Duodenal mucosa (tissue), 2 donors: Measurements from ENCODE around the gene THUMPD2.
A peak's percentile ranks its signal among the peaks of the same experiment; 100 is the strongest.
"Not testable (repeated sequence)": the region's sequence is repeated elsewhere in the genome, so short reads cannot be mapped to it uniquely, and the experiment has no call there.

ENCODE experiments used
- H3K27ac ChIP-seq: one replicate; pipeline ENCODE4 v1.7.0; 2013; ENCODE audit warnings: low read depth, low read length
- H3K27me3 ChIP-seq, 2 donors: one replicate each; pipeline ENCODE4 v1.7.0; 2013; ENCODE audit warnings: low read length in 2 of 2, control low read depth in 1 of 2; ENCODE audit not compliant: insufficient read depth in 2 of 2, control insufficient read depth in 1 of 2
- H3K36me3 ChIP-seq, 2 donors: one replicate each; pipeline ENCODE4 v1.7.0; 2013; ENCODE audit warnings: low read length in 2 of 2, control low read depth in 1 of 2; ENCODE audit not compliant: insufficient read depth in 2 of 2, control insufficient read depth in 1 of 2
- H3K4me1 ChIP-seq, 2 donors: one replicate each; pipeline ENCODE4 v1.7.0; 2013; ENCODE audit warnings: low read length in 2 of 2, control low read depth in 1 of 2; ENCODE audit not compliant: insufficient read depth in 2 of 2, control insufficient read depth in 1 of 2
- H3K4me3 ChIP-seq, 2 donors: one replicate each; pipeline ENCODE4 v1.7.0; 2013; ENCODE audit warnings: low read length in 2 of 2, low read depth in 1 of 2
- H3K9ac ChIP-seq, 2 donors: one replicate each; pipeline ENCODE4 v1.7.0; 2013; ENCODE audit warnings: low read length in 2 of 2, low read depth in 1 of 2
- H3K9me3 ChIP-seq, 2 donors: one replicate each; pipeline ENCODE4 v1.7.0; 2013; ENCODE audit warnings: low read length in 2 of 2, control low read depth in 1 of 2; ENCODE audit not compliant: control insufficient read depth in 1 of 2

The THUMPD2 gene

GRCh38 chr2:39778775-39779340, at the start of gene THUMPD2:
Gene THUMPD2, minus strand, starts transcription at chr2:39779258. Its CDS starts 19 bp downstream, at chr2:39779239.
- H3K9ac ChIP-seq = peak within 1 kb of the TSS; percentile 84 to 87
- H3K4me1 ChIP-seq = peaks cover 16 to 18% of the 10 kb centered on the region in 2 donors
- peak within 1 kb of the TSS; percentile 78 to 91 for H3K4me3 ChIP-seq
- H3K9me3 ChIP-seq = no peaks in the 10 kb centered on the region
- peak within 1 kb of the TSS; percentile 63 for H3K27ac ChIP-seq
- no peaks in the 10 kb centered on the region for H3K36me3 ChIP-seq
- H3K27me3 ChIP-seq = no peaks in the 10 kb centered on the region

GRCh38 chr2:39821871-39822270, 42.8 kb upstream of the THUMPD2 start:
- no peak overlapping the region for H3K9ac ChIP-seq
- no peak overlapping the region for H3K4me3 ChIP-seq
- H3K4me1 ChIP-seq = no peaks in the 10 kb centered on the region
- H3K27ac ChIP-seq = no peak overlapping the region
- H3K9me3 ChIP-seq = no peaks in the 10 kb centered on the region
- H3K27me3 ChIP-seq = no peaks in the 10 kb centered on the region
- H3K36me3 ChIP-seq = no peaks in the 10 kb centered on the region

DNA sequence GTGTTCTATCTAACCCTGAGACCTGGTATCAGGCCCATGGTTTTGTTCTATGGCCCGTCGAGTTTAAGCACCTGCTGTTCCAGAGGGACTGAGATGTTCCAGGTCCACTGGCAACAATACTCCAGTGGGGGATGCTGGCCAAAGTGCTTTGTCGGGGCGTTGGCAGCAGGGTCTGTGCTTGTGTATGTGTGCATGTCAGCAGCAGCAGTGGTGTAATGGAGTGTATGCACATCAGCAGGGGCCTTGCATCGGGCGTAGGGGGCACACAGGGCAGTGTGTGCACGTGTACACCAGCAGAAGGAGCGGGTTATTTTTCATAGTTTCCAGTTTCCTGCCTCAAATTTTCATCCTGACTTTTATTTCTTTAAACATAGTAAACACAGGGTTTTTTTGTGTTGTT, 37.8 kb upstream of the THUMPD2 start:
- no peaks in the 10 kb centered on the region for H3K9me3 ChIP-seq
- H3K9ac ChIP-seq = no peak overlapping the region
- no peaks in the 10 kb centered on the region for H3K27me3 ChIP-seq
- no peaks in the 10 kb centered on the region for H3K4me1 ChIP-seq
- no peaks in the 10 kb centered on the region for H3K36me3 ChIP-seq
- H3K4me3 ChIP-seq = no peak overlapping the region
- no peak overlapping the region for H3K27ac ChIP-seq

DNA sequence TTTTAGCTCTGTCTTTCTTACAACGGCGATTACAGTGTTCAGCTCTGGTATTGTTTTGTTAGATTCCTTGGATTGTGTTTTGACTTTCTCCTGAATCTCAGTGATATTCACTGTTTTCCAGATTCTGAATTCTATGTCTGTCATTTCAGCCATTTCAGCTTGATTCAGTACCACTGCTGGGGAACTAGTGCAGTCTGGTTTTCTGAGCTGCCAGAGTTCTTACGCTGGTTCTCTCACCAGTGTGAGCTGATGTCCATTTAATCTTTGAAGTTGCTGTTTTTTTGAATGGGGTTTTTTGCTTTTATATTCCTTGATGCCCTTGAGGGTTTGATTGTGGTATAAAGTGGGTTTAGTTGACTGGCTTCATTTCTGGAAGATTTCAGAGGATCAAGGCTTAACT, 37.4 kb upstream of the THUMPD2 start:
- Histone ChIP-seq H3K27me3 (no peaks in the 10 kb centered on the region), H3K9me3 (no peaks in the 10 kb centered on the region), H3K9ac (no peak overlapping the region), H3K4me3 (no peak overlapping the region), H3K4me1 (no peaks in the 10 kb centered on the region), H3K36me3 (no peaks in the 10 kb centered on the region), H3K27ac (no peak overlapping the region)

DNA sequence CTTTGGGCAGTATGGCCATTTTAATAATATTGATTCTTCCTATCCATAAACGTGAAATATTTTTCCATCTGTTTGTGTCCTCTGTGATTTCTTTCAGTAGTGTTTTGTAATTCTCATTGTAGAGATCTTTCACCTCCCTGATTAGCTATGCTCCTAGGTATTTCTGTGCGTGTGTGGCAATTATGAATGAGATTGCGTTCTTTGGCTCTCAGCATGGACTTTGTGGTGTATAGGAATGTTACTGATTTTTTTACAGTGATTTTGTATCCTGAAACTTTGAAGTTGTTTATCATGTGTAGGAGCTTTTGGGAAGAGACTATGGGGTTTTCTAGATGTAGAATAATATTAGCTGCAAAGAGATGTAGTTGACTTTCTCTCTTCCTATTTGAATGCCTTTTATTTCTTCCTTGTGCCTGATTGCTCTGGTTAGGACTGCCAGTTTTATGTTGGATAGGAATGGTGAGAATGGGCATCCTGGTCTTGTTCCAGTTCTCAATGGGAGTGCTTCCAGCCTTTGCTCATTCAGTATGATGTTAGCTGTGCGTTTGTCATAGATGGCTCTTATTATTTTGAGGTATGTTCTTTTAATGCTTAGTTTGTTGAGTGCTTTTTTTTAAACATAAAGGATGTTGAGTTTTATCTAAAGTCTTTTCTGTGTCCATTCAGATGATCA, 27.0 kb upstream of the THUMPD2 start:
- Histone ChIP-seq H3K27me3 (no peaks in the 10 kb centered on the region), H3K4me1 (no peaks in the 10 kb centered on the region), H3K27ac (no peak overlapping the region), H3K9me3 (peaks cover 2 to 8% of the 10 kb centered on the region in 2 donors), H3K9ac (no peak overlapping the region), H3K4me3 (no peak overlapping the region), H3K36me3 (no peaks in the 10 kb centered on the region)

DNA sequence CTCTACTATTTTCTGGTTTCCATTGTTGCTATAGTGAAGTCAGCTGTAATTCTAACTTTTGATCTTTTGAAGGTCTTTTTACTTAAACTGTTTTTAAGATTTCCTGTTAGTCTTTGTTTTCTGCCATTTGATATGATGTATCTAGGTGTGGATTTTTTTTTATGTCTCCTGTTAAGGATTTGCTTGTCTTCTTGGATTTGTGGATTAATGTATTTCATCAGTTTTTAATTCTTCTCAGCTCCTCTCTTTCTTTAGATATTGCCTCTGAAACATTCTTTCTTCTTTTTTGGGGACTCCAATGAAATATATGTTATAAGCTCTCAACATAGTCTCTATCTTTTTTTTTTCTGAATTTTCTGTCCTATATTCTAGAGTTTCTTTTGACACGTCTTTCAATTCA, 24.8 kb upstream of the THUMPD2 start:
- peaks cover 2 to 8% of the 10 kb centered on the region in 2 donors for H3K9me3 ChIP-seq
- no peak overlapping the region for H3K9ac ChIP-seq
- H3K4me3 ChIP-seq = no peak overlapping the region
- H3K27ac ChIP-seq = no peak overlapping the region
- no peaks in the 10 kb centered on the region for H3K4me1 ChIP-seq
- H3K36me3 ChIP-seq = no peaks in the 10 kb centered on the region
- H3K27me3 ChIP-seq = no peaks in the 10 kb centered on the region

DNA sequence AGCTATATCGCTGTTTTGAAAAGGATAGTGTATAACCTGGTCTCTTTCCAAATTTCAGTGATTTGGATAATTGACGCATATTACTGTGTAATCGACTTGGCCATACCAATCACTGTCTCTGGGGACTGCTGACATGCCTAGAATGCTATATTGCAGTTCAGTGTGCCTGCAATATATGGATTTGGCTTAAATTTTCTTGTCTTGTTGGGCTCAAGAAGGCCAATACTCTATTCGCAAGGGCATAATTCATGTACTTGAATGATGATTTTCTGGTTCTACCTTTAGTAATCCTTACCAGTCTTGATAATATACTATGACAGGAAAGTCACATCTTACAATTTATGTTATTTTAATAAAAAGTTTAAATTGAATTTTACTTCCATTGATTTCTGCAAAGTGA, 21.7 kb upstream of the THUMPD2 start:
- Histone ChIP-seq H3K36me3 (no peaks in the 10 kb centered on the region), H3K27ac (no peak overlapping the region), H3K4me1 (no peaks in the 10 kb centered on the region), H3K9me3 (peaks cover 2 to 6% of the 10 kb centered on the region in 2 donors), H3K27me3 (no peaks in the 10 kb centered on the region), H3K4me3 (no peak overlapping the region), H3K9ac (no peak overlapping the region)

- H3K4me3 ChIP-seq = no peak overlapping the region
- no peak overlapping the region for H3K9ac ChIP-seq
- H3K27ac ChIP-seq = no peak overlapping the region
- H3K9me3 ChIP-seq = no peaks in the 10 kb centered on the region
- H3K27me3 ChIP-seq = no peaks in the 10 kb centered on the region
- no peaks in the 10 kb centered on the region for H3K4me1 ChIP-seq
- no peaks in the 10 kb centered on the region for H3K36me3 ChIP-seq
Observed at GRCh38 chr2:39796134-39796533, 17.1 kb upstream of the THUMPD2 start.

DNA sequence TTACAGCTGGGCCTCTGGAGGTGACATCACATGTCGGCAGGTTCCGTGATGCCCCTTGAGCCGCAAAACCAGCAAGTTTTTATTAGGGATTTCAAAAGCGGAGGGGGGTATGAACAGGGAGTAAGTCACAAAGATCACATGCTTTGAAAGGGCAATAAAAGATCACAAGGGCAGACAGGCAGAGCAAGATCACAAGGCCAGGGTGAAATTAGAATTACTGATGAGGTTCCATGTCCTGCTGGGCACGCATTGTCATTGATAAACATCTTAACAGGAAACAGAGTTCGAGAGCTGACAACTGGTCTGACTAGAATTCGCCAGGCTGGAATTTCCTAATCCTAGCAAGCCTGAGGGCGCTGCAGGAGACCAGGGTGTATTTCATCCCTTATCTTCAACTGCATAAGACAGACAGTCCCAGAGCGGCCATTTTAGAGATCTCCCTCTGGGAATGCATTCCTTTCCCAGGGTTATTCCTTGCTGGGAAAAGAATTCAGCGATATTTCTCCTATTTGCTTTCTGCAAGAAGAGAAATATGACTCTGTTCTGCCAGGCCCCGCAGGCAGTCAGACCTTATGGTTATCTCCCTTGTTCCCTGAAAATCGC, 11.3 kb upstream of the THUMPD2 start:
- not testable (repeated sequence) for H3K36me3 ChIP-seq

DNA sequence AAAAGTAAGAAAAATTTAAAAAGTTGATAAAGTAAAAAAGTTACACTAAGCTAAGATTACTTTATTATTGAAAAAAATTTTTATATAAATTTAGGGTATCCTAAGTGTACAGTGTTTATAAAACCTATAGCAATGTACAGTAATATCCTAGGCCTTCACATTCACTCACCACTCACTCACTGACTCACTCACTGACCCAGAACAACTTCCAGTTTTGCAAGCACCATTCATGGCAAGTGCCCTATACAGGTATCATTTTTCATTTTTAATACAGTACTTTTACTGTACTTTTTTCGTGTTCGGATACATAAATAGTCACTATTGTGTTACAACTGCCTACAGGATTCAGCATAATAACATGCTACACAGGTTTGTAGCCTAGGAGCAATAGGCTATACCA, 8.9 kb upstream of the THUMPD2 start:
- H3K27me3 ChIP-seq = no peaks in the 10 kb centered on the region
- H3K36me3 ChIP-seq = no peaks in the 10 kb centered on the region
- H3K4me1 ChIP-seq = no peaks in the 10 kb centered on the region
- no peak overlapping the region for H3K4me3 ChIP-seq
- no peak overlapping the region for H3K27ac ChIP-seq
- no peak overlapping the region for H3K9ac ChIP-seq
- H3K9me3 ChIP-seq = no peaks in the 10 kb centered on the region

More for the DNA sequence above, 11.3 kb upstream of the THUMPD2 start:
- not testable (repeated sequence) for H3K9ac ChIP-seq, H3K27me3 ChIP-seq, H3K4me3 ChIP-seq, H3K4me1 ChIP-seq, H3K27ac ChIP-seq, H3K9me3 ChIP-seq
